PFSK-1 (cell line): ENCODE measurements around the gene FLNA.

ENCODE experiments used
- FOXP2 ChIP-seq: optimal IDR thresholded peaks from 2 replicates; pipeline ENCODE3; 2011; ENCODE audit warnings: borderline replicate concordance, control low read depth, inconsistent platforms; ENCODE audit not compliant: insufficient read depth; ENCODE audit errors: extremely low read length, extremely low read depth
- POLR2AphosphoS5 ChIP-seq: IDR thresholded peaks from 2 replicates; pipeline ENCODE4 v1.6.1; 2012; ENCODE audit warnings: low read depth, mild to moderate bottlenecking, control low read depth, low read length, moderate library complexity
- REST ChIP-seq, 2 experiments: IDR thresholded peaks; 2 replicates each; pipeline versions ENCODE4 v1.6.1 to v1.8.0; 2011 to 2012; ENCODE audit warnings: low read depth in 2 of 2, low read length in 2 of 2, control low read depth in 1 of 2, inconsistent platforms in 1 of 2, mild to moderate bottlenecking in 1 of 2, moderate library complexity in 1 of 2; ENCODE audit not compliant: insufficient read depth in 1 of 2
- SIN3A ChIP-seq: IDR thresholded peaks from 2 replicates; pipeline ENCODE4 v1.6.1; 2012; ENCODE audit warnings: mild to moderate bottlenecking, low read length, moderate library complexity, borderline replicate concordance; ENCODE audit not compliant: insufficient read depth
- TAF1 ChIP-seq: IDR thresholded peaks from 2 replicates; pipeline ENCODE4 v1.6.1; 2012; ENCODE audit warnings: low read length, control low read depth, borderline replicate concordance; ENCODE audit not compliant: insufficient read depth

The FLNA gene

GRCh38 chrX:154353172-154353843 lies 21.1 kb downstream of the FLNA start:
- no peak for TF ChIP-seq SIN3A
- TF ChIP-seq TAF1, result no peak

GRCh38 chrX:154352466-154352865 lies 22.0 kb downstream of the FLNA start:
- TF ChIP-seq REST (IDR thresholded peaks at IDR 0.05; ENCODE audit: insufficient read depth in 1 of 2, low read depth in 2 of 2, low read length in 2 of 2) (no peak), TAF1 (no peak), FOXP2 (no peak), POLR2AphosphoS5 (no peak), SIN3A (no peak)

- no peak for TF ChIP-seq FOXP2
- TF ChIP-seq POLR2AphosphoS5, result no peak
- no peak for TF ChIP-seq SIN3A
- no peak for TF ChIP-seq TAF1
- no peak for TF ChIP-seq REST (IDR thresholded peaks at IDR 0.05; ENCODE audit: insufficient read depth in 1 of 2, low read depth in 2 of 2, low read length in 2 of 2)
These were observed 22.4 kb downstream of the FLNA start for GRCh38 chrX:154352012-154352401.

GRCh38 chrX:154351183-154352011 lies 23.0 kb downstream of the FLNA start:
- no peak for TF ChIP-seq FOXP2

GRCh38 chrX:154350429-154351182 lies 23.8 kb downstream of the FLNA start:
- TF ChIP-seq TAF1 (no peak), FOXP2 (no peak), REST (IDR thresholded peaks at IDR 0.05; ENCODE audit: insufficient read depth in 1 of 2, low read depth in 2 of 2, low read length in 2 of 2) (no peak), POLR2AphosphoS5 (no peak), SIN3A (no peak)

- TF ChIP-seq POLR2AphosphoS5, result 0 out of 2 replicates have a peak, but pooled peaks have one; percentile 11
- no peak for TF ChIP-seq FOXP2
These were observed 24.5 kb downstream of the FLNA start for GRCh38 chrX:154349979-154350378.
